ENCODE data around the gene CSGALNACT2.

DNA sequence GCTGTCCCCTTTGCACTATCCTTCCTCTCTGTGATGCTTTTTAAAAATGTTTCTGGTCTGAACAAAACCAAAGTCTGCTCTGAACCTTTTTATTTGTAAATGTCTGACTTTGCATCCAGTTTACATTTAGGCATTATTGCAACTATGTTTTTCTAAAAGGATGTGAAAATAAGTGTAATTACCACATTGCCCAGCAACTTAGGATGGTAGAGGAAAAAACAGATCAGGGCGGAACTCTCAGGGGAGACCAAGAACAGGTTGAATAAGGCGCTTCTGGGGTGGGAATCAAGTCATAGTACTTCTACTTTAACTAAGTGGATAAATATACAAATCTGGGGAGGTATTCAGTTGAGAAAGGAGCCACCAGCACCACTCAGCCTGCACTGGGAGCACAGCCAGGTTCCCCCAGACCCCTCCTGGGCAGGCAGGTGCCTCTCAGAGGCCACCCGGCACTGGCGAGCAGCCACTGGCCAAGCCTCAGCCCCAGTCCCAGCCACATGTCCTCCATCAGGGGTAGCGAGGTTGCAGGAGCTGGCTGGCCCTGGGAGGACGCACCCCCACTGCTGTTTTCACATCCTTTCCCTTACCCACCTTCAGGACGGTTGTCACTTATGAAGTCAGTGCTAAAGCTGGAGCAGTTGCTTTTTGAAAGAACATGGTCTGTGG lies 11.4 kb upstream of the CSGALNACT2 start:
- no peak for TF ChIP-seq POLR2A (IDR thresholded peaks at IDR 0.05)
- TF ChIP-seq, protein P1, sequence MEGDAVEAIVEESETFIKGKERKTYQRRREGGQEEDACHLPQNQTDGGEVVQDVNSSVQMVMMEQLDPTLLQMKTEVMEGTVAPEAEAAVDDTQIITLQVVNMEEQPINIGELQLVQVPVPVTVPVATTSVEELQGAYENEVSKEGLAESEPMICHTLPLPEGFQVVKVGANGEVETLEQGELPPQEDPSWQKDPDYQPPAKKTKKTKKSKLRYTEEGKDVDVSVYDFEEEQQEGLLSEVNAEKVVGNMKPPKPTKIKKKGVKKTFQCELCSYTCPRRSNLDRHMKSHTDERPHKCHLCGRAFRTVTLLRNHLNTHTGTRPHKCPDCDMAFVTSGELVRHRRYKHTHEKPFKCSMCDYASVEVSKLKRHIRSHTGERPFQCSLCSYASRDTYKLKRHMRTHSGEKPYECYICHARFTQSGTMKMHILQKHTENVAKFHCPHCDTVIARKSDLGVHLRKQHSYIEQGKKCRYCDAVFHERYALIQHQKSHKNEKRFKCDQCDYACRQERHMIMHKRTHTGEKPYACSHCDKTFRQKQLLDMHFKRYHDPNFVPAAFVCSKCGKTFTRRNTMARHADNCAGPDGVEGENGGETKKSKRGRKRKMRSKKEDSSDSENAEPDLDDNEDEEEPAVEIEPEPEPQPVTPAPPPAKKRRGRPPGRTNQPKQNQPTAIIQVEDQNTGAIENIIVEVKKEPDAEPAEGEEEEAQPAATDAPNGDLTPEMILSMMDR (IDR thresholded peaks at IDR 0.05) = no peak

Data from adrenal gland (tissue), 5 donors.